GM23248 (cell line): Measurements from ENCODE around the gene PCED1B.

Source experiments
- EZH2 ChIP-seq: fragments of 200-600 bp; sonication (generic); IDR thresholded peaks from 2 replicates; pipeline ENCODE4 v1.6.1; 2018; ENCODE audit warnings: antibody characterized with exemption, mild to moderate bottlenecking; ENCODE audit not compliant: insufficient read depth, poor library complexity, severe bottlenecking
- EZH2phosphoT487 ChIP-seq: fragments of 200-600 bp; sonication (generic); IDR thresholded peaks from 2 replicates; pipeline ENCODE4 v1.6.1; 2018; ENCODE audit warnings: antibody characterized with exemption, moderate library complexity, mild to moderate bottlenecking, low read depth; ENCODE audit not compliant: insufficient read depth

DNA sequence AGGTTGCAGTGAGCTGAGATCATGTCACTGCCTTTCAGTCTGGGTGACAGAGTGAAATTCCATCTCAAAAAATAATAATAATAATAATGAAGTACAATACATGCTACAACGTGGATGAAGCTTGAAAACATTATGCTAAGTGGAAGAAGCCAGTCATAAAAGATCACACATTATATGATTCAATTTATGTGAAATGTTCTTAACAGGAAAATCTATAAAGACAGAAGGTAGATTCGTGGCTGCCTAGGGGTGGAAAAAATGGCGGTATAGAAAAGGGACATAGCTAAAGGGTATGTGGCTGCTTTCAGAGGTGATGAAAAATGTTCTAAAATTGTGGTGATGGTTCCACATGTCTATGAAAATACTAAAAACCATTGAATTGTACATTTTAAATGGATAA is 41.3 kb downstream of the PCED1B start:
- TF ChIP-seq EZH2 (no peak), EZH2phosphoT487 (no peak)
